Measurements from ENCODE around the gene CBL. TPM values are rescaled to one million over a fixed set of nuclear protein-coding genes. Genes with fewer than 3 reads are reported as not detected.
"Not testable (repeated sequence)": the region's sequence is repeated elsewhere in the genome, so short reads cannot be mapped to it uniquely, and the experiment has no call there.

CBL gene
- total RNA-seq, 4 donors from 2014 or later: 10.0 to 39.9 (median 13.0) TPM

GRCh38 chr11:119218141-119218878 lies 12.2 kb downstream of the CBL start:
- TF ChIP-seq, protein P1, sequence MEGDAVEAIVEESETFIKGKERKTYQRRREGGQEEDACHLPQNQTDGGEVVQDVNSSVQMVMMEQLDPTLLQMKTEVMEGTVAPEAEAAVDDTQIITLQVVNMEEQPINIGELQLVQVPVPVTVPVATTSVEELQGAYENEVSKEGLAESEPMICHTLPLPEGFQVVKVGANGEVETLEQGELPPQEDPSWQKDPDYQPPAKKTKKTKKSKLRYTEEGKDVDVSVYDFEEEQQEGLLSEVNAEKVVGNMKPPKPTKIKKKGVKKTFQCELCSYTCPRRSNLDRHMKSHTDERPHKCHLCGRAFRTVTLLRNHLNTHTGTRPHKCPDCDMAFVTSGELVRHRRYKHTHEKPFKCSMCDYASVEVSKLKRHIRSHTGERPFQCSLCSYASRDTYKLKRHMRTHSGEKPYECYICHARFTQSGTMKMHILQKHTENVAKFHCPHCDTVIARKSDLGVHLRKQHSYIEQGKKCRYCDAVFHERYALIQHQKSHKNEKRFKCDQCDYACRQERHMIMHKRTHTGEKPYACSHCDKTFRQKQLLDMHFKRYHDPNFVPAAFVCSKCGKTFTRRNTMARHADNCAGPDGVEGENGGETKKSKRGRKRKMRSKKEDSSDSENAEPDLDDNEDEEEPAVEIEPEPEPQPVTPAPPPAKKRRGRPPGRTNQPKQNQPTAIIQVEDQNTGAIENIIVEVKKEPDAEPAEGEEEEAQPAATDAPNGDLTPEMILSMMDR (IDR thresholded peaks at IDR 0.05): no peak
- TF ChIP-seq POLR2A (IDR thresholded peaks at IDR 0.05): no peak
- H3K4me3 ChIP-seq: no peak overlapping the region
- intact Hi-C loops (cut with DNase I; ENCODE audit: low total_unique reads): no loop called here
- no peaks in the 10 kb centered on the region for H3K4me1 ChIP-seq
- H3K9me3 ChIP-seq: no peaks in the 10 kb centered on the region
- DNase-seq: no peak
- no peaks in the 10 kb centered on the region for H3K36me3 ChIP-seq
- H3K27me3 ChIP-seq: no peaks in the 10 kb centered on the region
- no peak overlapping the region for H3K27ac ChIP-seq

DNA sequence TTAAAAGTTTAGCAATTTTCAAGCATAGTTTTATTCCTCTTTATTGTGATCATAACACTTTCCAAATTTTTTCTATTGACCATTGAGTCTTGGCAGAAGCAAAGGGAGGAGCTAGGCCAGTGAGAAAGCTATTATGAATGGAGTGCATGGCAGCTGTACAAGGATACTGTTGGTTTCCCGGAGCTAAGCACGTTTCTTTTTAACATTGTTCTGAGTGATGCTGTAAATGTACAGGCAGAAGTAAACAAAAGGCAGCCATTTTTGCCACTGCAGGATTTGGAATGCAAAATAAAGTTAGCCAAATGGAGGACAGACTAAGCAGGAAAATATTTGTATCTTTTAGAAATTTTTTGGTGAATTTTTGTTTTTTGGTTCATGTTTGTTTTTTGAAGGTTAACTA lies 16.2 kb downstream of the CBL start:
- Histone ChIP-seq H3K27me3 (no peaks in the 10 kb centered on the region), H3K27ac (no peak overlapping the region), H3K36me3 (no peaks in the 10 kb centered on the region), H3K9me3 (no peaks in the 10 kb centered on the region), H3K4me1 (no peaks in the 10 kb centered on the region), H3K4me3 (no peak overlapping the region)
- TF ChIP-seq, protein P1 (IDR thresholded peaks at IDR 0.05): no peak
- no peak for TF ChIP-seq POLR2A (IDR thresholded peaks at IDR 0.05)
- DNase-seq: no peak
- intact Hi-C loops (cut with DNase I; ENCODE audit: low total_unique reads): no loop called here

GRCh38 chr11:119222891-119223290 lies 16.8 kb downstream of the CBL start:
- H3K27me3 ChIP-seq: no peaks in the 10 kb centered on the region
- H3K36me3 ChIP-seq: no peaks in the 10 kb centered on the region
- no peaks in the 10 kb centered on the region for H3K9me3 ChIP-seq
- H3K4me1 ChIP-seq: no peaks in the 10 kb centered on the region
- DNase-seq: no peak
- no peak overlapping the region for H3K4me3 ChIP-seq
- TF ChIP-seq POLR2A (IDR thresholded peaks at IDR 0.05): no peak
- TF ChIP-seq, protein P1 (IDR thresholded peaks at IDR 0.05): no peak
- H3K27ac ChIP-seq: no peak overlapping the region
- intact Hi-C loops (cut with DNase I; ENCODE audit: low total_unique reads): no loop called here

DNA sequence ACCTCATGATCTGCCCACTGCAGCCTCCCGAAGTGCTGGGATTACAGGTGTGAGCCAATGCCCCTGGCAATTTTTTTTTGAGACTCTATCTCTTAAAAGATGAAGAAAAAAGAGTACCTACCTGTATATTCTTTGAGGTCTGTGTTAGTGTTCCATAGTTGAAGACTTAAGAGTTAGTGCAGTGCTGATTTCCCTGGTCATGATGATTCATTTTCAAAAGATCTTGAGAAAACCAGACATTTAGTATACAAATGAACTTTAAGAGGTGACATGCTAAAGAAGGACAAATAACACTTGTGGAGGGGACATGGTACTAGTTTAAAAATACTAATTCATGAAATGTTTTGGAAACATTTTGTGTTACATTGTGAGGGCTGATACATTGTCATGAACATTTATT lies 17.7 kb downstream of the CBL start:
- Histone ChIP-seq H3K4me1 (no peaks in the 10 kb centered on the region), H3K27me3 (no peaks in the 10 kb centered on the region), H3K36me3 (no peaks in the 10 kb centered on the region), H3K9me3 (no peaks in the 10 kb centered on the region), H3K4me3 (no peak overlapping the region), H3K27ac (no peak overlapping the region)
- TF ChIP-seq POLR2A (IDR thresholded peaks at IDR 0.05): no peak
- TF ChIP-seq, protein P1 (IDR thresholded peaks at IDR 0.05): no peak
- DNase-seq: no peak
- intact Hi-C loops (cut with DNase I; ENCODE audit: low total_unique reads): no loop called here

DNA sequence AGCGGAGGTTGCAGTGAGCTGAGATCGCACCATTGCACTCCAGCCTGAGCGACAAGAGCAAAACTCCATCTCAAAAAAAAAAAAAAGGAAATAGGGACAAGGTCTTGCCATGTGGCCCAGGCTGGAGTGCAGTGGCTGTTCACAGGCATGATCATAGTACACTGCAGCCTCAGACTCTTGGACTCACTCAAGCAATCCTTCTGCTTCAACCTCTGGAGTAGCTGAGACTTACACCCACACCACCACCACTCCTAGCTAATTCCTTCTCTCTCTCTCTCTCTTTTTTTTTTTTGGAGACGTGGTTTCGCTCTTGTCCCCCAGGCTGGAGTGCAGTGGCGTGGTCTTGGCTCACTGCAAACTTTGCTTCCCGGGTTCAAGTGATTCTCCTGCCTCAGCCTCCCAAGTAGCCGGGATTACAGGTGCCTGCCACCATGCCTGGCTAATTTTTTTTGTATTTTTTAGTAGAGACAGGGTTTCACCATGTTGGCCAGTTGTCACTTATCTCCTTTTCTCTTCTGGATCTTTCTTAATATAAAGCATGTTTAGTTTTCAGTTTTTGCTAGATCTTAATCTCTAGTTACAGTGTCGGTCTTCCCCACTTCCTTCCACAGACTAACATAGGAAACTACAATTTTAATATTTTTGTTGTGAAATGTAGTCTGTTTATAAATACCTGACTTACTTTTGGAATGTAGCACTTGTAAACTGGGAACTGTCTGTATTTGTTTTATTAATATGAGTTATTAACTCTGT lies 22.6 kb downstream of the CBL start:
- H3K27me3 ChIP-seq; H3K9me3 ChIP-seq; intact Hi-C loops (cut with DNase I; ENCODE audit: low total_unique reads); H3K27ac ChIP-seq; H3K4me1 ChIP-seq; DNase-seq; H3K4me3 ChIP-seq; H3K36me3 ChIP-seq: not testable (repeated sequence)
